ENCODE measurements around the gene CRCP.

- TF ChIP-seq CTCF (IDR thresholded peaks at IDR 0.05) (no peak), POLR2A (IDR thresholded peaks at IDR 0.05) (no peak)
Observed at GRCh38 chr7:66176914-66177313, 62.3 kb downstream of the CRCP start.

All from thyroid gland (tissue), 4 donors.